Right ventricle myocardium inferior (tissue), 1 donor: ENCODE results near the gene INPP5D. TPM values are rescaled to one million over a fixed set of nuclear protein-coding genes. Genes with fewer than 3 reads are reported as not detected.
"Not testable (repeated sequence)": the region's sequence is repeated elsewhere in the genome, so short reads cannot be mapped to it uniquely, and the experiment has no call there.

ENCODE experiments used
- ATAC-seq: fragments of 200-7000 bp; cut with Tn5 transposase; one replicate; pipeline ENCODE4 v1.9.1; 2020; ENCODE audit warnings: mild to moderate bottlenecking, moderate library complexity
- DNase-seq: peaks from one replicate; pipeline ENCODE4 v3.0.0; 2021; ENCODE audit errors: missing footprints
- intact Hi-C: fragments of 100-400 bp; cut with DNase I; formaldehyde crosslinking; loops from one replicate; pipeline ENCODE4 v1.11.0; 2022
- total RNA-seq: library from RNA; stranded (reverse); fragmentation: NEBNext Ultra II Directional; extraction: Animal tissue kit (Norgen Biotek cat#: 25700); gene quantifications from one replicate; pipeline ENCODE4 v1.2.1, GENCODE V29; 2021
- donor health status: DM: no; HTN: yes; CAD: no; lungs with severe emphysema.

INPP5D gene
- total RNA-seq, 1 donor from 2014 or later = 5.2 TPM

- ATAC-seq = no peak
- intact Hi-C loops = no loop called here
- DNase-seq = peak; percentile 60
These were observed 3.9 kb downstream of the INPP5D start for GRCh38 chr2:233063976-233064411.

DNA sequence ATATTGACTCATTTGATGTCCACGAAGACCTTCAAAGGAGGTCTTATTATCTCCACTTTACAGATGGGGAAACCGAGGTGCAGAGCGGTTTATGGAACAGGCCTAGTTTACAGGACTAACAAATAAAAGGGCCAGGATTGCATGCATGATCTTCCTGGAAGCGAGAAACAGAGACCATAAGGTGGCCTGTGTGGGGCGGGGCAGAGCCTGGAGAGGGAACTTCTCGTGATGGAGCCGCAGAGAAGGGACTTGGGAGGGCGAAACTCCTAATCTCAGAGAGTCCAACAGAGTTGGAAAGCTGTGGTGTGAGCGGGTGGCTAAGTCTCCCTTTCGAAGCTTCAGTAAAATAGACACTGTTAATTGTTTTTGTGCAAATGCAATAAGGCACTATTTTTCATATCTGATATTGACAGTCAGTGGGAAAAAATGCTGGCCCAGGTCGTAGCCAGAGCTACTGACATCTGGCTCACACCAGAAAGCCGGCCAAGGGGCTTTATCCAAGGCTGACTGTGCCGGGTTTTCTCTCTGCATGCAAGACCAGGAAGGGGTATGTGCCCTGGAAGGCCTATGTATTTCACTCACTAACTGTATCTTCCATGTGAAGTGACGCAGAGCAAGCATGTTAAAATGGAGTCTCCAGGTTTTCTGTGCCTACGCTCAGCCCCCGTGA is 4.5 kb downstream of the INPP5D start:
- intact Hi-C loops = no loop called here
- DNase-seq (peak; percentile 28), ATAC-seq (peak; percentile 1)

- DNase-seq = peak; percentile 54
- intact Hi-C loops, ATAC-seq: not testable (repeated sequence)
These were observed 5.1 kb downstream of the INPP5D start for GRCh38 chr2:233065200-233065589.

DNA sequence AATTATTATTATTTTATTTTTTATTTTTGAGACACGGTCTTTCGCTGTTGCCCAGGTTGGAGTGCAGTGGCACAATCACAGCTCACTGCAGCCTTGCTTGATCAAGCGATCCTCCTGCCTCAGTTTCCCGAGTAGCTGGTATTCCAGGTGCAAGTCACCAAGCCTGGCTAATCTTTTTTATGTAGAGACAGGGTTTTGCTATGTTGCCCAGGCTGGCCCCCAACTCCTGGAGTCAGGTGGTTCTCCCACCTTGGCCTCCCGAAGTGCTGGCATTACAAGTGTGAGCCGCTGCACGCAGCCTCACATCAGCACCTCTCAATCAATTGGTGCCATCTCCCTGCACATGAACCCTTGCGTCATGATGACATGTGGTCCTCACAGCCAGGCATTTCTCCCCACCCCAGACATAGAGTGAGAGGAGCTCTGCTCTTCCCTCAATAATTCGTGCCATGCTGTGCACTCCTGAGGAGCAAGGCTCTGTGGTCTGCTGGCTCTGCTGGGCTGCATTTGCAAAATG is 5.9 kb downstream of the INPP5D start:
- ATAC-seq = no peak
- intact Hi-C loops = no loop called here
- no peak for DNase-seq

DNA sequence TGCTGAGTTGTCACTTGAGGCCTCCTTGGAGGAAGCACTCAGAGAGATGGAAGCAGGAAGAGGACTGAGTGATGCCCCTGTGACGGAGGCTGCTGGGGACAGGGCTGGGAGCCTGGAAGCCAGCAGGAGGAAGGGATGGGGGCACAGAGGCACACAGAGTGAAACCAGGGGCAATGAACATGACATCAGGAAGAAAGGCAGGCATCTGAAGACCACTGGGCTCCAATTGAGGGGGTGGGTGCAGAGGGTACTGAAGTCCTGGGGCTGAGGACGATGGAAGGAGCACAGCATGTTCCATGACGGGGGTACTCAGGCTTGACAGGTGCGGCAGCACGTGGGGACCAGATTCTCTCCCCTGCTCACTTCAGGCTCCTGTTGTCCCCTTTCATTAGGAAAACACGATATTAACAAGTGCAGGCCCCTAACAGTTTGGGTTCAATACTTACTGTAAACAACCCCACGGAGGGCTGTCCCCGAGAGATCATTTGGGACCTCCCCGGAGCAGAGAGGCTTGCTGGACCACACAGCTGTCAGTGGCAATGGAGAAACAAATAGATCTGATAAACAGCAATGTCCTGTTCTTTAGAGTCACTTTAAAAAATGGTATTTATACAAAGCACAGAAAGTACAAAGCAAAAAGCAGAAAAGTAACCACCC is 8.7 kb downstream of the INPP5D start:
- intact Hi-C loops = no loop called here
- no peak for DNase-seq
- ATAC-seq = no peak

DNA sequence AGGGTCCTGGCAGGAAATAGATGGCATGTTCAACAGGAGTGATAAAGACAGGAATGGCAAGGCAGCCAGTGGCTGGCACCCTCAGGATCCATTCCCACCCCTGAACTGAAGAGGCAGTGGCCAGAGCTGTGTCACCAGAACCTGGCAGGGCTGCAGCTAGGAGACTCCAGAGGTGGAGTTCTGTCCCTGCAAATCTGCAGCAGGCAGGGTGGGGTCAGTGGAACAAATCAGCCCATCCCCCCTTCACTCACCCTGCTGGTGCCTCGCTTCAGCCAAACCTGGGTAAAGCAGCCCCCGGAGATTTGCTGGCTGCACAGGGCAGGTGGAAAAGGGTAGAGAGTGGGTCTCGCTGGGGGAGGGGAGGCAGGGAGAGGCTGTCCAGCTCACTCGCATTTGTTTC is 12.7 kb downstream of the INPP5D start:
- DNase-seq = no peak
- no peak for ATAC-seq
- intact Hi-C loops = no loop called here

GRCh38 chr2:233074106-233074505 is 14.0 kb downstream of the INPP5D start:
- no peak for ATAC-seq
- DNase-seq = no peak
- intact Hi-C loops = no loop called here

DNA sequence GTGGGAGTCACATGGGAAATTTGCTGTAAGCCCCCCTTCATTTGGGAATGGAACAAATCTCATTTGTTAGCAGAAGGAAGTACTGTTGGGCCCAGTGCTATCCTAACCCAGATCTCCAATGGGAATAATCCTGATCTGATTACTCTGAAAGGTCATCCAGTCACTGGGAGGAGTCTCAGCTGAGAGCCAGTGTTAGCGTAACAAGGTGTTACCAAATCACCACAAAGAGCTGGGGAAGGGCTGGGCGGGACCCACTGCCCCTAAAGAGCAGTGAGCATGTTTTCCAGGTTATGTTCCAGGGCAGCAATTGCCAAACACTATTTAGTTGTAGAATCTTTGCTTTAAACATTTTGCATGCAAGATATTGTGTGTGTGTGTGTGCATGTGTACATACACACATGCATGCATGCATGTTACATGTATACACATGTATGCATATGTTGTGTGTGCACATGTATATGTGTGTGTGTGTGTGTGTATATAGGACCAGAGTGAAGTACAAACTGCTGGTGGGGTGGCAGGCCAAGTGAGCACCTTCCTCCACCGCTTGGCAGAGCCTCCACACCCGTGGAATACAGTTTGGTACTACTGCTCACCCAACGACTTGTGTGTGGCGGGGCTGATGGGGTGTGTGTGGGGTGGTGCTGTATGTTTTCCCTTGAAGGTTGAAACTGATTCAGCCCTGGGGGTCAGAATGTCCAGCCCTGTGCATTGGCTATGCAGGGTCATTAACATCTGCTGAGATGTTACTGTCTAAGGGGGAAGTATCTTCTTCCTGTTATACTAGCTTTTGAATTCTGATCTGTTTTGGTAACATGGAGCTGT is 15.2 kb downstream of the INPP5D start:
- intact Hi-C loops = no loop called here
- ATAC-seq = peak; percentile 46
- DNase-seq = no peak

- intact Hi-C loops = no loop called here
- ATAC-seq (peak; percentile 48), DNase-seq (no peak)
These were observed 15.8 kb downstream of the INPP5D start for GRCh38 chr2:233075966-233076339.

DNA sequence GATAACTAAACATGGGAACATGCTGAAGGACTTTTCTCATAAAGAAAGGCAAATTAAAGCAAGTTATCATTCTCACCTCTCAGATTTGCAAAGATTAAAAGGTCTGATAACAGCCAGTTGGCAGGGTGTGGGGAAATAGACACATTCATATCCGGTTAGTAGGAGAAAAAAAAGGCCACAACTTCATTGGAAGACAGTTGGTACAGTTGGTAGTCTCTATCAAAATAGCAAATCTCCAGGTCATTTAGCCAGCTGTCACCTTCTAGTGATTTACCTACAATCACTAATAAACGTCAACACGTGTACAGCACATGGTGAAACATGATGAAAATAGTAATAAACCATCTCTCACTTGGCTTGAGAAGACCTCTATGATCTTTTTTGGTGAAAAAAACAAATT is 16.6 kb downstream of the INPP5D start:
- ATAC-seq = no peak

GRCh38 chr2:233079473-233079877 is 19.3 kb downstream of the INPP5D start:
- DNase-seq (no peak), ATAC-seq (no peak)
- intact Hi-C loops = no loop called here

More for the DNA sequence above, 16.6 kb downstream of the INPP5D start:
- DNase-seq = no peak
- intact Hi-C loops = no loop called here

DNA sequence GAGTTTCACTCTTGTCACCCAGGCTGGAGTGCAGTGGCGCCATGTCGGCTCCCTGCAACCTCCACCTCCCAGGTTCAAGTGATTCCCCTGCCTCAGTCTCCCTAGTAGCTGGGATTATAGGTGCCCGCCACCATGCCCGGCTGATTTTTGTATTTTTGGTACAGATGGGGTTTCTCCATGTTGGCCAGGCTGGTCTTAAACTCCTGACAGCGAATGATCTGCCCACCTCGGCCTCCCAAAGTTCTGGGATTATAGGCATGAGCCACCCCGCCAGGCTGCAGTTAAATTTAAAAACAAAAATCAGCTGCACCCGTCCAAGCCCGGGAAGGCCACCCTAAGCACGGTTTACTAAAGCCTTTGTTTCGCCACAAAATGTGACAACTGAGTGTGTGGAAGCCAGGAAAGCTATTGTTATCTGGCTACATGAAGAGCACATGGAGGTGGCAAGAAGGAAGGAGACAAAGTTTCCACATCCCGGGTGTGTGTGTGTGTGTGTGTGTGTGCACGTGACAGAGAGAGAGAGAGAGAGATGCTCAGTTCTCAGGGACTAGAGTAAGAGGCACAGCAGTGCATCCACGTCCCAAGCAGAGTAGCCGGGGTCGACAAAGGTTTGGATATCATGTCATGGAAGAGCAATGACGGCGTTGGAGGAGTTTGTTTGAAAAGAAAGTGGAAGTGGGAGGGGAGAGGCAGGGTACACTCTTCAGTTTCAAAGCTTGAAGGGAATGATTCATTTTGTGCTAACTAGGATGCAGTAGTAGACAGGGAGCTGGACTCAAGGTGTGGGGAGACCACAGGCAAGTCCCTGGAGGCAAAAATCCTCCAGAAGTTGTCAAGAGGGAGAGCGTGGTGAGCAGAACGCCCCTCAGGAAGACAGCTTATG is 20.1 kb downstream of the INPP5D start:
- DNase-seq (no peak), ATAC-seq (no peak)
- intact Hi-C loops = no loop called here

GRCh38 chr2:233080836-233081229 is 20.7 kb downstream of the INPP5D start:
- DNase-seq (no peak), ATAC-seq (no peak)
- intact Hi-C loops = no loop called here

GRCh38 chr2:233081232-233081730 is 21.1 kb downstream of the INPP5D start:
- intact Hi-C loops = no loop called here
- no peak for DNase-seq
- ATAC-seq = no peak

DNA sequence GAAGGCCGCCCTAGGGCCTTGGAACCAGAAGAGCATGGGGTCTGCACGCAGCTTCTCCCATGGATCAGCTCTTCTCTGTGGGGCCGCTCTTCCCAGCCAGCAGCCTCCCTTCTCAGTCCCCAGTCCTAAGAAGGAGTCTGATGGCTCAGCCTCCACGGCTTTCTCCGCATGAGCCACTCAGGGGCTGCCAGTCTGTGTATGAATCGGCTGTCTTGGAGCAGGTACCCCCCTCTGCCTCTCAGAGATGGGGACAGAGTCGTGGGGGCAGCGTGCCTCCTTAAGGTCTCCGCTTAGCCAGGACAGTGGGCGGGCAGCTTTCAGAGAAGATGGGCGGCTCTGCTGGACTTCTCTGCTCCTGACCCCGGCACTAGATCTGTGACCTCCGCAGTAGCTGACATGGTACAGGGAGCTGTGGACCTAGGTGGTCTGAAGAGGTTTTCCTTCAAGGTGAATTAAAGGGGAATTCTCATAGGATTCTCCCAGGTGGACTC is 21.6 kb downstream of the INPP5D start:
- intact Hi-C loops = no loop called here
- DNase-seq = no peak
- ATAC-seq = no peak

- intact Hi-C loops = no loop called here
- DNase-seq = no peak
- ATAC-seq = no peak
These were observed 22.2 kb downstream of the INPP5D start for GRCh38 chr2:233082222-233082930.

- no peak for DNase-seq
- ATAC-seq = no peak
- intact Hi-C loops = no loop called here
These were observed 23.0 kb downstream of the INPP5D start for GRCh38 chr2:233082931-233083755.
